WTC11 (cell line): Measurements from ENCODE around the gene FSTL4. TPM values are rescaled to one million over a fixed set of nuclear protein-coding genes. Genes with fewer than 3 reads are reported as not detected.

Experiments used
- ATAC-seq: fragments of 200-7000 bp; cut with Tn5 transposase; 2 replicates; pipeline ENCODE4 v1.10.0; 2021; ENCODE audit warnings: mild to moderate bottlenecking, moderate library complexity
- CTCF ChIA-PET: fragments of 300-600 bp; sonication (Branson Sonifier 250); formaldehyde crosslinking; loops from one replicate; lab custom pipeline; 2021; ENCODE audit warnings: antibody characterized with exemption; lab: Charles Lee
- POLR2A ChIA-PET: fragments of 350-600 bp; sonication (Branson Sonifier 250); formaldehyde crosslinking; loops from one replicate; lab custom pipeline; 2021; ENCODE audit warnings: antibody characterized with exemption; lab: Charles Lee
- DNase-seq: peaks from one replicate; pipeline ENCODE4 v3.0.0; 2021; ENCODE audit warnings: low spot score
- H3K27ac Mint-ChIP-seq: 2 replicates; pipeline ENCODE4 v1.8.0; 2021; ENCODE audit warnings: mixed read lengths
- H3K27me3 Mint-ChIP-seq: 2 replicates; pipeline ENCODE4 v1.8.0; 2021; ENCODE audit warnings: low read depth, mild to moderate bottlenecking, moderate library complexity, mixed read lengths
- H3K36me3 Mint-ChIP-seq: 2 replicates; pipeline ENCODE4 v1.8.0; 2021; ENCODE audit warnings: mixed read lengths
- H3K4me1 Mint-ChIP-seq: 2 replicates; pipeline ENCODE4 v1.8.0; 2022; ENCODE audit warnings: mixed read lengths
- H3K4me3 Mint-ChIP-seq: 2 replicates; pipeline ENCODE4 v1.8.0; 2021; ENCODE audit warnings: mild to moderate bottlenecking, moderate library complexity, mixed read lengths
- H3K9me3 Mint-ChIP-seq: 2 replicates; pipeline ENCODE4 v1.8.0; 2021; ENCODE audit warnings: mixed read lengths
- CREM ChIP-seq: sonication (generic); formaldehyde crosslinking; IDR thresholded peaks from 2 replicates; pipeline ENCODE4 v1.8.1; 2022; ENCODE audit warnings: mild to moderate bottlenecking, missing genetic modification reagents, moderate library complexity
- E2F5 ChIP-seq: sonication (generic); formaldehyde crosslinking; IDR thresholded peaks from 2 replicates; pipeline ENCODE4 v1.8.1; 2022; ENCODE audit warnings: mild to moderate bottlenecking, moderate library complexity, missing genetic modification reagents
- ETV6 ChIP-seq: sonication (generic); formaldehyde crosslinking; IDR thresholded peaks from 2 replicates; pipeline ENCODE4 v1.8.1; 2022; ENCODE audit warnings: mild to moderate bottlenecking, missing genetic modification reagents
- FOXJ3 ChIP-seq: sonication (generic); formaldehyde crosslinking; IDR thresholded peaks from 2 replicates; pipeline ENCODE4 v1.9.0; 2021; ENCODE audit warnings: missing genetic modification reagents, mild to moderate bottlenecking, borderline replicate concordance
- FOXP4 ChIP-seq: sonication (generic); formaldehyde crosslinking; IDR thresholded peaks from 2 replicates; pipeline ENCODE4 v1.8.0; 2022; ENCODE audit warnings: mild to moderate bottlenecking, missing genetic modification reagents
- GRHL2 ChIP-seq: fragments of 250-450 bp; sonication (Bioruptor Pico); IDR thresholded peaks from 2 replicates; pipeline ENCODE4 v1.8.0; 2022; ENCODE audit warnings: mild to moderate bottlenecking, moderate library complexity; ENCODE audit not compliant: insufficient replicate concordance, severe bottlenecking
- IRF1 ChIP-seq: sonication (generic); formaldehyde crosslinking; IDR thresholded peaks from 2 replicates; pipeline ENCODE4 v1.8.0; 2023; ENCODE audit warnings: missing genetic modification reagents
- IRF2 ChIP-seq: sonication (generic); formaldehyde crosslinking; IDR thresholded peaks from 2 replicates; pipeline ENCODE4 v1.8.0; 2022; ENCODE audit warnings: low read depth, missing genetic modification reagents, borderline replicate concordance
- MAX ChIP-seq: sonication (generic); formaldehyde crosslinking; IDR thresholded peaks from 2 replicates; pipeline ENCODE4 v1.8.0; 2022; ENCODE audit warnings: mild to moderate bottlenecking, missing genetic modification reagents
- MXD4 ChIP-seq: fragments of 250-450 bp; sonication (Bioruptor Pico); IDR thresholded peaks from 2 replicates; pipeline ENCODE4 v1.8.0; 2021; ENCODE audit warnings: mild to moderate bottlenecking, moderate library complexity, borderline replicate concordance
- NFE2L1 ChIP-seq: sonication (generic); formaldehyde crosslinking; IDR thresholded peaks from 2 replicates; pipeline ENCODE4 v1.8.1; 2023; ENCODE audit warnings: missing genetic modification reagents
- NR1H2 ChIP-seq: sonication (generic); formaldehyde crosslinking; IDR thresholded peaks from 2 replicates; pipeline ENCODE4 v1.9.0; 2021; ENCODE audit warnings: mild to moderate bottlenecking, moderate library complexity, missing genetic modification reagents
- NR2C2 ChIP-seq: sonication (generic); formaldehyde crosslinking; IDR thresholded peaks from 2 replicates; pipeline ENCODE4 v1.8.0; 2022; ENCODE audit warnings: mild to moderate bottlenecking, missing genetic modification reagents
- NR3C1 ChIP-seq: sonication (generic); formaldehyde crosslinking; conservative IDR thresholded peaks from 2 replicates; pipeline ENCODE4 v1.8.1; 2023; ENCODE audit warnings: low read depth, mild to moderate bottlenecking, missing genetic modification reagents
- OVOL2 ChIP-seq: fragments of 250-450 bp; sonication (Bioruptor Pico); IDR thresholded peaks from 2 replicates; pipeline ENCODE4 v1.9.0; 2021; ENCODE audit warnings: mild to moderate bottlenecking, borderline replicate concordance
- PRRX2 ChIP-seq: fragments of 250-450 bp; sonication (Bioruptor Pico); IDR thresholded peaks from 2 replicates; pipeline ENCODE4 v1.8.0; 2021; ENCODE audit warnings: mild to moderate bottlenecking
- RELA ChIP-seq: sonication (generic); formaldehyde crosslinking; IDR thresholded peaks from 2 replicates; pipeline ENCODE4 v1.8.1; 2022; ENCODE audit warnings: missing genetic modification reagents, mild to moderate bottlenecking, borderline replicate concordance
- TP53 ChIP-seq: sonication (generic); formaldehyde crosslinking; IDR thresholded peaks from 2 replicates; pipeline ENCODE4 v1.8.1; 2023; ENCODE audit warnings: mild to moderate bottlenecking, missing genetic modification reagents
- USF2 ChIP-seq: sonication (generic); formaldehyde crosslinking; IDR thresholded peaks from 2 replicates; pipeline ENCODE4 v1.8.1; 2023; ENCODE audit warnings: mild to moderate bottlenecking, missing genetic modification reagents, moderate library complexity
- ZBTB21 ChIP-seq: sonication (generic); formaldehyde crosslinking; IDR thresholded peaks from 2 replicates; pipeline ENCODE4 v1.8.1; 2023; ENCODE audit warnings: mild to moderate bottlenecking, missing genetic modification reagents, borderline replicate concordance
- ZMAT4 ChIP-seq: fragments of 250-450 bp; sonication (Bioruptor Pico); IDR thresholded peaks from 2 replicates; pipeline ENCODE4 v1.9.0; 2021; ENCODE audit warnings: mild to moderate bottlenecking
- ZNF281 ChIP-seq: sonication (generic); formaldehyde crosslinking; IDR thresholded peaks from 2 replicates; pipeline ENCODE4 v1.8.0; 2023; ENCODE audit warnings: mild to moderate bottlenecking, missing genetic modification reagents
- ZNF396 ChIP-seq: fragments of 250-450 bp; sonication (Bioruptor Pico); IDR thresholded peaks from 2 replicates; pipeline ENCODE4 v1.8.0; 2021; ENCODE audit warnings: mild to moderate bottlenecking, moderate library complexity, borderline replicate concordance
- ZSCAN18 ChIP-seq: fragments of 250-450 bp; sonication (Bioruptor Pico); IDR thresholded peaks from 2 replicates; pipeline ENCODE4 v2.1.2; 2022; ENCODE audit warnings: mild to moderate bottlenecking, moderate library complexity
- total RNA-seq: library from RNA; stranded (reverse); gene quantifications from 3 replicates; pipeline ENCODE4 v1.2.3, GENCODE V29; 2021

FSTL4 gene
- total RNA-seq, 1 experiment from 2014 or later = 6.1 TPM

- TF ChIP-seq ZMAT4 (CRISPR knock-in tag) (no peak), USF2 (CRISPR knock-in tag) (no peak), ZSCAN18 (CRISPR knock-in tag) (no peak), E2F5 (no peak), MXD4 (CRISPR knock-in tag) (no peak)
Observed at GRCh38 chr5:133569347-133569746, 43.0 kb downstream of the FSTL4 start (continued).

- Mint-ChIP-seq H3K27me3 (no peaks in the 10 kb centered on the region; the same call in none of the 2 replicates), H3K36me3 (no peaks in the 10 kb centered on the region), H3K4me1 (peaks cover 6% of the 10 kb centered on the region), H3K27ac (no peak overlapping the region), H3K9me3 (no peaks in the 10 kb centered on the region), H3K4me3 (no peak overlapping the region)
- CTCF ChIA-PET = no interaction called here
- peak; percentile 26; the same call in 1 of the 2 replicates for ATAC-seq
- POLR2A ChIA-PET = no interaction called here
- DNase-seq = peak; percentile 56
- TF ChIP-seq NFE2L1 (CRISPR knock-in tag) (no peak), E2F5 (no peak), MAX (CRISPR knock-in tag) (no peak), NR1H2 (no peak), NR2C2 (CRISPR knock-in tag) (no peak), RELA (CRISPR knock-in tag) (no peak), ZNF396 (CRISPR knock-in tag) (no peak), ETV6 (CRISPR knock-in tag) (no peak), PRRX2 (CRISPR knock-in tag) (no peak), NR3C1 (CRISPR knock-in tag) (no peak), USF2 (CRISPR knock-in tag) (no peak), TP53 (CRISPR knock-in tag) (no peak), FOXJ3 (CRISPR knock-in tag) (no peak), IRF2 (CRISPR knock-in tag) (no peak), FOXP4 (CRISPR knock-in tag) (0 out of 2 replicates have a peak, but pooled peaks have one; percentile 26), ZBTB21 (CRISPR knock-in tag) (no peak), ZNF281 (0 out of 2 replicates have a peak, but pooled peaks have one; percentile 19), GRHL2 (CRISPR knock-in tag) (no peak), IRF1 (CRISPR knock-in tag) (no peak), CREM (CRISPR knock-in tag) (no peak), OVOL2 (no peak)
Observed at GRCh38 chr5:133565993-133566392, 46.3 kb downstream of the FSTL4 start.
